Measurements from ENCODE around the gene H3-3A.

DNA sequence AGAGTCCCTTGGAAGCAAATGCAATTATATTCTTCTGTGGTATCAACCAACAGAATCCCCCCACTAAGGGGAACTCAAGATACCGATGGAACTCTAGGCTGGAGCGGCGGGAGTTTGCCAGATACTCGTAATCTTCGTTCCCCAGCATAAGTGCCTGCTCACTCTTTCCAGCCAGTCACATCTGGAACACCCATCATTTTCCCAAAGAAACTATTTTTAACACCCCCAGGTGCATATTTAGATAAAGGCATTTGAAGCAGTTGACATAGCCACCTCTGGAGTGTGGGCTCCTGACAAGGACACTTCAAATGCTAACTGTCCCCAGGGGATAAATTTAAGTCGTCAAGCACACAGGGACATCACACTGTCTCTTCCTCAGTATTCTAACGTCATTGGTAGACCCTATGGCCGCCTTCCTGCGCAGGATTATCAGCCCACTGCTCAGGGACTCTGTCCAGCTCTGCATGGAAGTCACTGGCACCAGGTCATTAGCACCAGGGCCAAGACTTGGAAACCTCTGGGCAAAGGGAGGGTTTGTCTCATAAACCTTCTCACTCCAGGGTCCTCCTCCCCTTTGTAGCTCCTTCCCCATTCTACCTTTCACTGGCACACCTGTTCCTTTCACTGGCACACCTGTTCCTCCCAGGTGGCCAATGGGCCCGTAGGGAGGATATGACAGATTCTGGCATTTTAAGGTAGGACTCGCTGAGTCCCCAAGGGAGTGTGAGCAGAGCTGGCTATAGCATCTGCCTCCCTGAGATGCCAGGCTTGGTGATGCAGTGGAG lies 48.8 kb downstream of the H3-3A start:
- TF ChIP-seq, protein P1, sequence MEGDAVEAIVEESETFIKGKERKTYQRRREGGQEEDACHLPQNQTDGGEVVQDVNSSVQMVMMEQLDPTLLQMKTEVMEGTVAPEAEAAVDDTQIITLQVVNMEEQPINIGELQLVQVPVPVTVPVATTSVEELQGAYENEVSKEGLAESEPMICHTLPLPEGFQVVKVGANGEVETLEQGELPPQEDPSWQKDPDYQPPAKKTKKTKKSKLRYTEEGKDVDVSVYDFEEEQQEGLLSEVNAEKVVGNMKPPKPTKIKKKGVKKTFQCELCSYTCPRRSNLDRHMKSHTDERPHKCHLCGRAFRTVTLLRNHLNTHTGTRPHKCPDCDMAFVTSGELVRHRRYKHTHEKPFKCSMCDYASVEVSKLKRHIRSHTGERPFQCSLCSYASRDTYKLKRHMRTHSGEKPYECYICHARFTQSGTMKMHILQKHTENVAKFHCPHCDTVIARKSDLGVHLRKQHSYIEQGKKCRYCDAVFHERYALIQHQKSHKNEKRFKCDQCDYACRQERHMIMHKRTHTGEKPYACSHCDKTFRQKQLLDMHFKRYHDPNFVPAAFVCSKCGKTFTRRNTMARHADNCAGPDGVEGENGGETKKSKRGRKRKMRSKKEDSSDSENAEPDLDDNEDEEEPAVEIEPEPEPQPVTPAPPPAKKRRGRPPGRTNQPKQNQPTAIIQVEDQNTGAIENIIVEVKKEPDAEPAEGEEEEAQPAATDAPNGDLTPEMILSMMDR (conservative IDR thresholded peaks at IDR 0.05) = no peak
- TF ChIP-seq ZFX (IDR thresholded peaks at IDR 0.05) = no peak

Data from C4-2B (cell line).